Left ventricle myocardium inferior (tissue), 1 donor: Measurements from ENCODE around the gene AOAH. TPM values are rescaled to one million over a fixed set of nuclear protein-coding genes. Genes with fewer than 3 reads are reported as not detected.

Experiments used
- DNase-seq: peaks from one replicate; pipeline ENCODE4 v3.0.0-alpha.2; 2020
- H3K27ac ChIP-seq: fragments of 200-600 bp; replicated peaks from 2 replicates; pipeline ENCODE4 v1.8.0; 2021
- H3K27me3 ChIP-seq: fragments of 200-600 bp; 2 replicates; pipeline ENCODE4 v1.8.0; 2021; ENCODE audit warnings: low read depth
- H3K36me3 ChIP-seq: fragments of 200-600 bp; 2 replicates; pipeline ENCODE4 v1.8.0; 2021
- H3K4me1 ChIP-seq: fragments of 200-600 bp; 2 replicates; pipeline ENCODE4 v1.8.0; 2021
- H3K4me3 ChIP-seq: fragments of 200-600 bp; 2 replicates; pipeline ENCODE4 v1.8.0; 2021; ENCODE audit warnings: mild to moderate bottlenecking, moderate library complexity
- H3K9me3 ChIP-seq: fragments of 200-600 bp; replicated peaks from 2 replicates; pipeline ENCODE4 v1.8.0; 2021
- CTCF ChIP-seq: fragments of 200-600 bp; IDR thresholded peaks from 2 replicates; pipeline ENCODE4 v1.8.0; 2021; ENCODE audit warnings: antibody characterized with exemption, mild to moderate bottlenecking, borderline replicate concordance
- intact Hi-C: fragments of 100-400 bp; cut with micrococcal nuclease; formaldehyde crosslinking; loops from one replicate; pipeline ENCODE4 v1.11.0; 2022
- total RNA-seq: library from RNA; stranded (reverse); fragmentation: NEBNext Ultra II Directional; extraction: Animal tissue kit (Norgen Biotek cat#: 25700); gene quantifications from one replicate; pipeline ENCODE4 v1.2.1, GENCODE V29; 2021
- donor health status: DM: no; HTN: yes; CAD: no; lungs with severe emphysema.

AOAH gene
- total RNA-seq, 1 donor from 2014 or later = 1.9 TPM

- H3K36me3 ChIP-seq = no peaks in the 10 kb centered on the region
- no peaks in the 10 kb centered on the region for H3K27me3 ChIP-seq
- no peak for TF ChIP-seq CTCF
- no peaks in the 10 kb centered on the region for H3K9me3 ChIP-seq
- no peak for DNase-seq
- no peak overlapping the region for H3K27ac ChIP-seq
- no peak overlapping the region for H3K4me3 ChIP-seq
- intact Hi-C loops = no loop called here
- no peaks in the 10 kb centered on the region for H3K4me1 ChIP-seq
Observed at GRCh38 chr7:36683695-36684357, 40.5 kb downstream of the AOAH start.

GRCh38 chr7:36683111-36683510 is 41.2 kb downstream of the AOAH start:
- DNase-seq = no peak
- H3K36me3 ChIP-seq = no peaks in the 10 kb centered on the region
- H3K4me3 ChIP-seq = no peak overlapping the region
- TF ChIP-seq CTCF = no peak
- H3K27me3 ChIP-seq = no peaks in the 10 kb centered on the region
- no peaks in the 10 kb centered on the region for H3K9me3 ChIP-seq
- intact Hi-C loops = no loop called here
- H3K27ac ChIP-seq = no peak overlapping the region
- H3K4me1 ChIP-seq = no peaks in the 10 kb centered on the region

GRCh38 chr7:36682102-36682501 is 42.2 kb downstream of the AOAH start:
- Histone ChIP-seq H3K4me3 (no peak overlapping the region), H3K27ac (no peak overlapping the region), H3K36me3 (no peaks in the 10 kb centered on the region), H3K9me3 (no peaks in the 10 kb centered on the region), H3K4me1 (no peaks in the 10 kb centered on the region), H3K27me3 (no peaks in the 10 kb centered on the region)
- no peak for TF ChIP-seq CTCF
- intact Hi-C loops = no loop called here
- DNase-seq = no peak

- intact Hi-C loops = no loop called here
- Histone ChIP-seq H3K4me3 (no peak overlapping the region), H3K36me3 (no peaks in the 10 kb centered on the region), H3K27ac (no peak overlapping the region), H3K9me3 (no peaks in the 10 kb centered on the region), H3K27me3 (no peaks in the 10 kb centered on the region), H3K4me1 (no peaks in the 10 kb centered on the region)
- no peak for TF ChIP-seq CTCF
- DNase-seq = no peak
Observed at GRCh38 chr7:36677769-36678437, 46.4 kb downstream of the AOAH start.

- intact Hi-C loops = no loop called here
- no peak for TF ChIP-seq CTCF
- no peaks in the 10 kb centered on the region for H3K4me1 ChIP-seq
- no peaks in the 10 kb centered on the region for H3K9me3 ChIP-seq
- no peaks in the 10 kb centered on the region for H3K36me3 ChIP-seq
- no peak for DNase-seq
- H3K27me3 ChIP-seq = peaks cover 9% of the 10 kb centered on the region
- no peak overlapping the region for H3K27ac ChIP-seq
- H3K4me3 ChIP-seq = no peak overlapping the region
Observed at GRCh38 chr7:36673703-36674102, 50.6 kb downstream of the AOAH start.
